GM18502 (cell line): ENCODE data around the gene AFF4.
"Not testable (repeated sequence)": the region's sequence is repeated elsewhere in the genome, so short reads cannot be mapped to it uniquely, and the experiment has no call there.

Source experiments
- ATAC-seq: cut with Tn5 transposase; IDR thresholded peaks from one replicate; pipeline ENCODE4 v1.9.1; 2021; ENCODE audit warnings: mild to moderate bottlenecking; ENCODE audit not compliant: unreplicated experiment, poor library complexity

Gene AFF4

DNA sequence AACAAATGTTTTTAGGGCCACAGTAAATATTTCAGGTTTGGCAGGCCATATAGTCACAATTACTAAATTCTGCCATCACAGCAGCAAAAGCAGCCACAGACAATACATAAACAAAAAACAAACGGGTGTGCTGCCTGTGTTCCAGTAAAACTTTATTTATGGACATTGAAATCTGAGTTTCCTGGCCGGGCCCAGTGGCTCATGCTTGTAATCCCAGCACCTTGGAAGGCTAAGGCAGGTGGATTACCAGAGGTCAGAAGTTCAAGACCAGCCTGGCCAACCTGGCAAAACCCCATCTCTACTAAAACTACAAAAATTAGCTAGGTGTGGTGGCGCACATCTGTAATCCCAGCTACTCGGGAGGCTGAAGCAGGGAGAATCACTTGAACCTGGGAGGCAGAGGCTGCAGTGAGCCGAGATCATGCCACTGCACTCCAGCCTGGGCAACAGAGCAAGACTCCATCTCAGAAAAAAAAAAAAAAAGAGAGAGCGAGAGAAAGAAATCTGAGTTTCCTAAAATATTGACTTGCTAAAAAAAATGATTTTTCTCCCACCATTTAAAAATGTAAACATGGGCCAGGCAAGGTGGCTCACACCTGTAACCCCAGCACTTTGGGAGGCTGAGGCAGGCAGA is 7.2 kb downstream of the AFF4 start:
- not testable (repeated sequence) for ATAC-seq

DNA sequence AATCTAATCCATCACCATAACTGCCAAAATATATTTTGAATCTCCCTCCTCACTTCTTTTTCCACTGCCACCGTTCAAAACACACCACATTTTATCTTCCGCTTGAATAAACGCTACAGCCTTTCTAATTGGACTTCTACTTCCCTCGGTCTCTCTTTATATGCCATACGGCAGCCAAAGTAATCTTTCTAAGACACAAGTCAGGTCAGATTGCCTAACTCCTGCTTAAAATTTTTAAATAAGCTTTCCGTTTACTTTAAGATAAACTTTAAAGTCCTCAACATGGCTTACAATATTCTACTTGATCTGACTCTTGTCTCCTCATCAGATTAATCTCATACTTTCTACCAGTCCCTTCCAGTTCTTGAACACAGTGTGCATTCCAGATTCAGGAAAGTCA is 9.7 kb downstream of the AFF4 start:
- ATAC-seq: no peak

DNA sequence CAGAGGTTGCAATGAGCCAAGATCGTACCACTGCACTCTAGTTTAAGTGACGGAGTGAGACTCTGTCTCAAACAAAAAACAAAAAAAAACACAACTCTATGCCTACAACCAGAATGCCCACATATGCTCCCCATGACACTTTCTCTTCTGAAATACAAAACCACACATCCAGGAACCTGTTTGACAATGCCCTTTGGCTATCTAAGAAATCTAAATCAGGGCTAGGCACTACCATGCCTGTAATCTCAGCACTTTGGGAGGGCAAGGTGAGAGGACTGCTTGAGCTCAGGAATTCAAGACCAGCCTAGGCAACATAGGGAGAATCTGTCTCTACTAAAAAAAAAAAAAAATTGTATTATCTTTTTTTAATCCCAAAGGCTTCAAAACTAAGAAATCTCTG is 10.6 kb downstream of the AFF4 start:
- no peak for ATAC-seq

DNA sequence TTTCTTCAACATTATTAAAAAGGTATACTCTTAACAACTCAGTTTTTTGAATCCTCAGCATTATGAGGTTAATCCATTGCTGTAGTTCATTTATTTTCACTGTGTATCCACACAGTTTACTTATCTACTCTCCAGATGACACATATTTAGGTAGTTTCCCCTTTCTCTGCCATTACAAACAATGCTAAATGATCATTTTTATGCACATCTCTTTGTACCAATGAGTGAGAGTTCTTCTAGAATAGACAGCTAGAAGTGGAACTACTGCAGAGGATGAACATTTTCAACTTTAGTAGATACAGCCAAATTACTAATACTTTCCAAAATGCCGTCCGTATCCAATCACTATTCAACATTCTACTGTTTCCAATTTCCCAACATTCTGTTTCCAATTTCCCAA is 11.5 kb downstream of the AFF4 start:
- no peak for ATAC-seq

DNA sequence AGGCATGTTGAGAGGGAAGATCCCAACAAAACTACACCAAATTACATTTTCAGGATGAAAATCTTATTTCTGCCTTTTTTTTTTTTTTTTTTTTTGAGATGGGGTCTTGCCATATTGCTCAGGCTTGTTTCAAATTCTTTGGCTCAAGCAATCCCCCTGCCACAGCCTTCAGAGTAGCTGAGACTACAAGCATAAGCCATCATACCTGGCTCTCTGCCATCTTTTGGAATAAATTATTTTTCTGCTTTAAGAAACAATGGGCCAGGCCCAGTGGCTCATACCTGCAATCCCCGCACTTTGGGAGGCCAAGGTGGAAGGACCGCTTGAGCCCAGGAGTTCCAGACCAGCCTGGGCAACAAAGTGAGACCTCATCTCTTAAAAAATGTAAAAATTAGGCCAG is 14.3 kb downstream of the AFF4 start:
- no peak for ATAC-seq

DNA sequence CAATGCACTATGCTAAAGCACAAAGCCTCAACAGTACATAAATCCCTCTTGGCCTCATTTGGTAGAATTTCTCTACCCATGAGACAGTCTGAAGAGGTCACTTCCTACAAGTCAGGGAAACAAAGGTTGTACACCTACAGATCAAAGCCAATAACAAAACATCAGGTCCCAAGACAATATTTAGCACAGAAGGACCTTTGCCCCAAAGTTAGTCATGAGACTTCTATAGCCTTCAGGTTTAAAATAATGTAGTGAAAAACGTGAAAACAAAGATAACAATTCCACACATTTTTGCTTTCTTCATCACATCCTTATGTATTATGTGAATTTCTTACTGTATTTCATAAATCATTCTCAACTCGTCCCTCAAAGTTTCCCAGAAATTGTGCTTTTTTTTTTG is 15.8 kb downstream of the AFF4 start:
- ATAC-seq: no peak

DNA sequence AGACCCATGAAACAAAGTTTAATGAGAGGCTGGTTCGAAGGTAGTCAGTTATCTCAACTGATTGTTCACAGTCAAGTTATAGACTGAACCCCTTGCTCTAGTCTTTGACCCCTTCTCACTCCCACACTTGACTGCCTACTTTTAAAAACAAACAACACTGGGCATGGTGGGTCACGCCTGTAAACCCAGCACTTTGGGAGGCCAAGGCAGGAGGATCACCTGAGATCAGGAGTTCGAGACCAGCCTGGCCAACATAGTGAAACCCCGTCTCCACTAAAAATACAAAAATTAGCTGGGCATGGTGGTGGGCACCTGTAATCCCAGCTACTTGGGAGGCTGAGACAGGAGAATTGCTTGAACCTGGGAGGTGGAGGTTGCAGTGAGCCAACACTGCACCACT is 18.1 kb downstream of the AFF4 start:
- not testable (repeated sequence) for ATAC-seq

DNA sequence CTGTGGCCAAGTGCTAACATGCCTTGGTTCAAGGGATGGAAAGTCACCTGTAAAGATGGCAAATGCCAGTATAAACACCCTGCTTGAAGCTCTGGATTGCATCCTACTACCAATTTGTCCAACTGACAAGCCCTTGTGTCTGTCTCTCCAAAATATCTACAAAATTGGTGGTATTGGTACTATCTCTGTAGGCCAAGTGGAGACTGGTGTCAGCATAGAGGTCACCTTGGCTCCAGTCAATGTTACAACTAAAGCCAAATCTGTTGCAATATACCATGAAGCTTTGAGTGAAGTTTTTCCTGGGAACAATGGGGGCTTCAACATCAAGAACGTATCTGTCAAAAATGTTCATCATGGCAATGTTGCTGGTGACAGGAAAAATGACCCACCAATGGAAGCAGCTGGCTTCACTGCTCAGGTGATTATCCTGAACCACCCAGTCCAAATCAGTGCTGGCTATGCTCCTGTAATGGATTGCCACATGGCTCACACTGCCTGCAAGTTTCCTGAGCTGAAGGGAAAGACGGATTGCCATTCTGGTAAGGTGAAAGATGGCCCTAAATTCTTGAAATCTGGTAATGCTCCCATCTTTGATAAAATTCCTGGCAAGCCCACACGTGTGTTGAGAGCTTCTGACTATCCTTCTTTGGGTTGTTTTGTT is 19.9 kb downstream of the AFF4 start:
- no peak for ATAC-seq

DNA sequence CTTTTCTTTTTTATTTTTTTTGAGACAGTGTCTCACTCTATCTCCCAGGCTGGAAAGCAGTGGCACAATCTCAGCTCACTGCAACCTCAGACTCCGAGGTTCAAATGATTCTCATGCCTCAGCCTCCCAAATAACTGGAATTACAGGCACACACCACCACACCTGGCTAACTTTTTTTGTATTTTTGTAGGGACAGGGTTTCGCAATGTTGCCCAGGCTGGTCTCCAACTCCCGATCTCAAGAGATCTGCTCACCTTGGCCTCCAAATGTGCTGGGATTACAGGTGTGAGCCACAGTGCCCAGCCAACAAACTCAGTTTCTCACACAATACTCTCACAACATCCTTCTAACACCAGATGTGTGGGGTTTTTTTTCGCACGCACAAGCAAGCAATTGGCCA is 22.1 kb downstream of the AFF4 start:
- ATAC-seq: no peak

DNA sequence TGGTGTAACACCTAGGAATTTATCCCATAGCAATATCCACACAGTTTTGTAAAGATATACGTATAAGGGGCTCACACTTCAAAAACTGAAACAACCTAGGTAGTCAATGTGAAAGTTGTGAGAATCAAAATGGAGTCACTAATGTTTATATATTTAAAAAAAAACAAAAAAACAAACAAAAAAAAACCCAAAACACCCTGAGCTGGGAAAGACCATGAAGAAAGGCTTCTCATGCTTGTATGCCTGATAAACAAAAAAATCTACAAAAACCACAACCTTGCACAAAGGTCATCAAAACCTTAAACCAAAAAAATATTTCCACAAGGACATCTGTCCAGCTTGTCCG is 35.4 kb downstream of the AFF4 start:
- no peak for ATAC-seq

DNA sequence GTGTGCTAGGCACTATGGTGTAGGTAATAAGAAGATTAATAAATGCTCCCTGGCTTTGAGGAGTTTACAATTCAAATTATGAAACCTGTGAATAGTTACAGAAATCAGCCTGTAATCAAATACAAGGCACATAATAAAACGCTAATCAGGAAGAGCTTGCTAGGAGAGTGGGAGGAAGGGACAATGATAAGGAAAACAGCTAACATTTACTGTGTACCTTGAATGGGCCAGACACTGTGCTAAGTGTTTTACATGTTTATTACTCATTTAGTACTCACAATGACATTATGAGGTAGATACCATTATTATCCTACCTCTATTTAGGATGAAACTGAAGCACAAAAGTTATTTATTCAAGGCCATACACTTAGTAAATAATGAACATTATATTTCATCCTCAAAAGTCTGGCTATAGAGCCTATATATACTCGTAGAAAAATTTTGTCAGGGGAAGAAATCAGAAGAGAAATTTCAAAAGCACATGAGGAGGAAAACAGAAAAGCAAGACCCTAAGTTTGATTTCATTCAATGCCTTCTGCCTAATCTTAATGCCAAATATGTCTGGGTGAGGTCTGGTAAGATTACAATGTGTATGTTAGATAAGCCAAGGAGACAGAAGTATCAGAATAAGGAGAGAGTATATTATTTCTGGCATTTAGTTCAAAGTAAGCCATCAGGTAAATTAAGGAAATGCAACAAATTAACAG is 35.9 kb downstream of the AFF4 start:
- ATAC-seq: no peak

DNA sequence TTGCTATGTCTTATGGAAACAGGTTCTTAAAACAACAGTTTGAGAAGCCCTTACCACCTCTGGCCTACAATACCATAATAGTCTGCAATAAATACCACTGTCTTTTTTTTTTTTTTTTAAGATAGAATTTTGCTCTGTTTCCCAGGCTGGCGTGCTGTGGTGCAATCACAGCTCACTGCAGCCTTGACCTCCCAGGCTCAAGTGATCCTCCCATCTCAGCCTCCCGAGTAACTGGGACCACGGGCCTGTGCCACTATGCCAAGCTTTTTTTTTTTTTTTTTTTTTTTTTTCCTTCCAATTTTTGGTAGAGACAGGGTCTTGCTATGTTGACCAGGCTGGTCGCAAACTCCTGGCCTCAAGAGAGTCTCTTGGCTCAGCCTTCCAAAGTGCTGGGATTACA is 37.0 kb downstream of the AFF4 start:
- no peak for ATAC-seq

DNA sequence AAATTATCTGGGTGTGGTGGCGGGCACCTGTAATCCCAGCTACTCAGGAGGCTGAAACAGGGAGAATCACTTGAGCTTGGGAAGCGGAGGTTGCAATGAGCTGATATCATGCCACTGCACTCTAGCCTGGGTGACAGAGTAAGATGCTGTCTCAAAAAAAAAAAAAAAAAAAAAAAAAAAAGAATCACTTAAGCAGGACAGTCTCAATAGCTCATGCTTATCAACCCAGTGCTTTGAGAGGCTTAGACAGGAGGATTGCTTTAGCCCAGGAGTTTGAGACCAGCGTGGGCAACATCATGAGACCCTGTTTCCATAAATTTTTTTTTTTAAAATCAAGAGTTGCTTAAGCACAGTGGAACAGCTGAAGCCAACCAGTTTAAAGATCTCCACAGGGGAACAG is 47.3 kb downstream of the AFF4 start:
- ATAC-seq: no peak

DNA sequence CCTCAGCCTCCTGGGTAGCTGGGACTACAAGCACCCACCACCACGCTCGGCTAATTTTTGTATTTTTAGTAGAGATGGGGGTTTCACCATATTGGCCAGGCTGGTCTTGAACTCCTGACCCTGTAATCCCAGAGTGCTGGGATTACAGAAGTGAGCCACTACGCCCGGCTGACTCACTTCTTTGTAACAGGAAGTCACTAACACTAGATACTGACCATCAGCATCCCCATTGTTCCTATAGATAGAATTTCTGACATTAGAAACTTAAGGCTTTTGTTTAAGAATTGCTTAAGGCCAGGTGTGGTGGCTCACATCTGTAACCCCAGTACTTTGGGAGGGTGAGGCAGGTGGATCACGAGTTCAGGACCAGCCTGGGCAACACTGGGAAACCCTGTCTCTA is 47.8 kb downstream of the AFF4 start:
- no peak for ATAC-seq

DNA sequence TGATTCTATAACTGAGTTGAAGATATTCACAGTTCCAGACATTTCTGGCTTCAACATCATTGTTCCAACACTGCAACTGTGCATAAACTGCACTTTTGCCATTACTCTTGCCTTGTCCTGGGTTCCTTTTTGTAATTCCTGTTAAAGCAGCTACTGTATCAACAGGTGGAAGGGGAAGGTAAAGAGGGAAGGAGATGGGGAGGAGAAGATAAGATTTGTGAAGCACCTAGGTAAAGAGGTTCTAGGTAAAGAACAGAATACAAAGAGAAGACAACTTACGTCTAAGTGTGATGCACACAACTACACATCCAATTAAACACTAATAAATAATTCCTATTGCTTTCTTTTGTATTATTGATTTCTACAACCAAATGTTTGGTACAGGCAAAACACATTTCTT is 53.7 kb downstream of the AFF4 start:
- no peak for ATAC-seq

DNA sequence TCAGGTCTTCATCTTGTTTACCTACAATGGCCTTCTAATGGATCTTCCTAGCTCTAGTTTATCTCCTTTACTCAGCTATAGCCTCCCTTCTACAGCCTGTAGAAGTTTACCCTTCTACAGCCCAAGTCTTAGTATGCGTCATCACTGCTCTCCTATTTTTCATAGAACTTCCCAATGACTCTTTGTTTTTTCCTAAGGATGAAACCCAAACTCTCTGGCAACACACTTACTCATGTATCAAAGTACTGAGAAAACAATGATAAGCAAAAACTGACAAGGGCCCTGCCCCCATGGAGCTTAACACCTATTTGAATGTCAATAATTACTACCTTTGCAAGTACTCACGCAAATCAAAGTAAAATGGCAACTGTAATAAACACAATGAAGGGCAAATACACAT is 56.3 kb downstream of the AFF4 start:
- no peak for ATAC-seq

DNA sequence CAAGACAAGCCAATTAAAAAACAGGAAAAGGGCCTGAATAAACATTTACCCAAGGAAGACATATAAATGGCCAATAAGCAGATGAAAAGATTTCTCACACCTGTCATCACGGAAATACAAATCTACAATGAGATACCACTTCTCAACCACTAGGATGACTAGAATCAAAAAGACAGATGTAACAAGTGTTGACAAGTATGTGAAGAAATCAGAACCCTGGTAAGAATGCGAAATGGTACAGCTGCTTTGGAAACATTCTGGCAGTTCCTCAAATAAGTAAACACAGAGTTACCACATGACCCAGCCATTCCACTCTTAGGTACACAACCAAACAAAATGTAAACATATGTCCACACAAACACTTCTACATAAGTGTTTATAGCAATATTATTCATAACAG is 57.5 kb downstream of the AFF4 start:
- no peak for ATAC-seq

DNA sequence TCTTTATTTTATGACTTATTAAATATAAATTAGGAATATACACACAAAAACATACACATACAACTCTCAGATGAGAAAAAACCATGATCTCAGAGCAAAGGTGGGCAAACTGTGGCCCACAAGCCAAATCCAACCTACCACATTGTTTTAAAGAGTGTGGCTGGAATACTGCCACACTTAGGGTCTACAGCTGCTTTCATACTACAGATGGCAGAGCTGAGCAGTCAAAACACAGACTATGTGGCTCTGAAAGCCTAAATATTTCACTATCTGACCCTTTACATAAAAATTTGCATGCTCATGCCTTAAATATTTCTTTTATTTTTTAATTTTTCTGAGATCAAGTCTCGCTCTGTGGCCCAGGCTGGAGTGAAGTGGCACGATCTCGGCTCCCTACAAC is 61.7 kb downstream of the AFF4 start:
- ATAC-seq: no peak

DNA sequence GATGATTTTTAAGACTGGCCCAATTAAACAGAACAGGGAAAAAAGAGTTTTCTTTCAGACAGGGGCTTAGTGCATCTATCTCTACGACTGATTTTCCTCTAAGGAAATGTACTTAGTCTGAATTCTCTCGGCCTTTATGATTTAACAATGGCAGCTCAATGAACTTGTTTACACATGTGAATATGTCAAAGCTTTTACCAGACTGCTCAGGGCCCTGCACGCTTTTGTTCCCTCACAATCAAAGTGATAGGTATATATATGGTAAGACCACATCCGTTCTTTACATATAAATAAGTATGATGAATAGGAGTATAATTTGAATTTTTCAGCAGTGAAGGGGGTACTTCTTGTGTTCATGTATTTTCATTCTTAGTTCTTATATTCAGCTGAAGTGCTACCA is 62.4 kb downstream of the AFF4 start:
- ATAC-seq: no peak

DNA sequence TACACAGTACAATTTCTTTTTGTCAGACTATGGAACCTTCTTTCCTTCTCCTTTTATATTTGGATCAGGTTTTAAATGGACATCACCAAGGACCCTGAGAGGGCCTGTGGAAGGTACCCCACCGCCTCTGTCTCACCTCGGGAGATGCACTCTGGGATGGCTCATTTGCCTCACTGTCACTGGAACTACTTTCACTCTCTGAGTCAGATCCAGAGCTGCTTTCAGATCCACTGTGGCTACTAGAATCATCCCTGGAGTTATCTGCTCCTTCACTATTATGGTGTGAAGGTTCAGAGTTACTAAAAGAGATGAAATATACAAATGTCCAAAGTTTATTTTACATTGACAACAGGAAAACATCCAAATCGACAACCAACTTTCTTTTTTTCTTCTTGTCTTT is 65.3 kb downstream of the AFF4 start:
- ATAC-seq: no peak

DNA sequence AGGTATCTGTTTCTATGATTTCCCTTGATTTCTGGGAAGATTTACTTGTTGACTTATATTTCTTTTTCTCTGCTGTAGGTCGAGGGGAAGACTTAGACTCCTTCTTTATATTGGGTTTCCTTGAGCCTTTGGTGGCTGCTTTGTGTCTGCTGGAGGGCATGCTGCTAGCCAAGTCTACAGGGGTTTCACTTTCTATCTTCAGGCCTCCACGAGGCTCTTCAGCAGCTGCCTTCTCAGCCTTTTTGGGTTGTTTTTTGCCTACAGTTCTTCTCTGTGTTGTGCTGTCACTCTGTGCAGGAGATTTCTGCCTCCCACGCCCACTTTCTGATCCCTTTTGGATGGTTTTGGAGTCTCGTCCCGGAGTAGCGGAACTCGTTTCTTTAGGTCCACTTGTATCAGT is 66.7 kb downstream of the AFF4 start:
- ATAC-seq: no peak

DNA sequence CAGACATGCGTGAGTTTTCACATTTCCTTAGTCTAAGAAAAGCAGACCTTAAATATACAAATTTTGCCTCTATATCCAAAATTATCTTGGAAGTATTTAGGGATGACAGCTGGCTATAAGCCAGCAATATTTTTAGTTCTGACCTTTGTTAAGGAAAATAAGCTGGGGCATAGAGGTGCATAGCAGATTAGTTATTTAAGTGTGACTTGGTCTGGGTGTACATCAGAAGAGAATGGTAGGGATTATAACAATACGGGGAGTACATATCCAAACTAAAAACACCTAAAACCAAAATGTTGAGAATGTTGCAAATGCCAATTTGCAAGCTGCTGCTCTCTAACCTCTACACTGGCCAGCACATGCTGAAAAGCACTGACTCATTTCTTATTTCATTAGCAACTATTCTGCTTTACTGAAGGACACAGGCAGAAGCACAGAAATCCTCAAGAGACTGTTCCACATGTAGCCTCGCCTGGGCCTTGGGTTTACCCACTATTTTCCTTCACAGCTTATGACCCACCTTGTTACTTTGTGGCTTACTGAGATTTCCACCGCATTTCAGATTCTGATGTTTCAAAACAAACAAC is 67.6 kb downstream of the AFF4 start:
- ATAC-seq: no peak
